COLO668 (cell line): Measurements from ENCODE around the gene CHML.

Experiments used
- DNase-seq: peaks from one replicate; lab custom pipeline; 2025; ENCODE audit not compliant: unreplicated experiment; lab: John Stamatoyannopoulos, UW

The CHML gene

DNA sequence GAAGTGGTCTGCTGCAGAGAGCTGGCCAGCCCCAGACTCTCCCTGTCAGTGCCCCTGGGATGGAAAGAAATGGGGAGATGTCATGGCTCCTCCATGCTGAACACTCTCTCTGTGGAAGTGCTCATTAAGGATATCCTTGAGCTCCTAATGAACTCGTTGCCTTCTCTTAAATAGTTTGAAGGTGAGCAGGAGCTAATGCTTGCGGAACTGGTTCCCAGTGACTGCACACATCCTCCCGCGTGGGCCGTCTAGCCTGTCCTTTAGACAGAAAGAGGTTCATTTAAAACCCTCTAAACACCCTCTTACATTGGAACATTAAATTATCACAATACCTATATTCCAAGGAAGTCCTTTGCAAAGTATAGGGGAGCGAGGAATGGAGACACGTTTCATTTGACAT, 6.0 kb upstream of the CHML start:
- DNase-seq, result no peak

DNA sequence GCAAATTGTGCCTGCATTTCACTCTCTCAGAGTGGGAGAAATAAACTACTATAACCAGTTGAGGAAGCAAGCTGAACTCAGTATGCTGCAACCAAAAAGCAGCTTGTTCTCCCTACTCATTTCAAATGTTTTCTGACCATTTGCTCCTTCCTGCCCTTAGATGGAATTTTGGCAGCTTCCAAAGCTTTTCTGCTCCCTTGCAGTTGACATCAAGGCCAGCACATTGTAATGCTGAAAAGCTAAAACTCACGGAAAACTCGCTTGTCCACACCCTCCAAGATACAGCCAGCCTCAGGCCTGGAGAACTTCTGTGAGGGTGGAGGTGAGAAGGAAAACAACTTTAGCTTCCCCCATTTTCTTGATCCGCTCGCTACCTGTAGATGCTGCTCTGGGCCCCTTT, 5.0 kb upstream of the CHML start:
- DNase-seq, result no peak

DNA sequence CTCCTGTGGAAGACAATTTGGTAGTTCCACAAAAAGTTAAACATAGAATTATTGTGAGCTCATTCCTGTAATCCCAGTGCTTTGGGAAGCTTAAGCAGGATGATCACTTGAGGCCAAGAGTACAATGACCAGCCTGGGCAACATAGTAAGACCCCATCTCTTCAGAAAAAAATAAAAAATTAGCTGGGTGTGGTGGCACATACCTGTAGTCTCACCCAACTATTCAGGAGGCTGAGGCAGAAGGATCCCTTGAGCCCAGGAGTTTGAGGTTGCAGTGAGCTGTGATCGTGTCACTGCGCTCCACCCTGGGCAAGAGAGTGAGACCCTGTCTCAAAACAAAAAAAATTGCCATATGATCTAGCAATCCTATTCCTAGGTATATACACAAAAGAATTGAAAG, 4.1 kb upstream of the CHML start:
- no peak for DNase-seq

DNA sequence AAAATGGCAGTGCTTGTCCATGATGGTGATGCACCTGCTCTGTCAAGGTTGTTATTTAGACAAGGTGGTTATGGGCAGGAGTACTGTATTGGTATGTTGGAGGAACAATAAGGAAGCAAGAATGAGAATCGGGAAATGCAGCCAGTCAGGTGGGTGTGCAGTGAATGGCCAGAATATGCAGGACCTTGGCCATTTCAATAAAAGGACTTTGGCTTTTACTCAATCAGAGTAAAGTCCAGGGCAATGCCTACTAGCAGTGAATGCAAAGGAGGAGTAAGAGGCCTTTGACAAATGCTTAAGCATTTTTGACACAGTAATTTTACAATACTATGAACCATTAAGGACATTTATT, 2.4 kb upstream of the CHML start:
- no peak for DNase-seq

DNA sequence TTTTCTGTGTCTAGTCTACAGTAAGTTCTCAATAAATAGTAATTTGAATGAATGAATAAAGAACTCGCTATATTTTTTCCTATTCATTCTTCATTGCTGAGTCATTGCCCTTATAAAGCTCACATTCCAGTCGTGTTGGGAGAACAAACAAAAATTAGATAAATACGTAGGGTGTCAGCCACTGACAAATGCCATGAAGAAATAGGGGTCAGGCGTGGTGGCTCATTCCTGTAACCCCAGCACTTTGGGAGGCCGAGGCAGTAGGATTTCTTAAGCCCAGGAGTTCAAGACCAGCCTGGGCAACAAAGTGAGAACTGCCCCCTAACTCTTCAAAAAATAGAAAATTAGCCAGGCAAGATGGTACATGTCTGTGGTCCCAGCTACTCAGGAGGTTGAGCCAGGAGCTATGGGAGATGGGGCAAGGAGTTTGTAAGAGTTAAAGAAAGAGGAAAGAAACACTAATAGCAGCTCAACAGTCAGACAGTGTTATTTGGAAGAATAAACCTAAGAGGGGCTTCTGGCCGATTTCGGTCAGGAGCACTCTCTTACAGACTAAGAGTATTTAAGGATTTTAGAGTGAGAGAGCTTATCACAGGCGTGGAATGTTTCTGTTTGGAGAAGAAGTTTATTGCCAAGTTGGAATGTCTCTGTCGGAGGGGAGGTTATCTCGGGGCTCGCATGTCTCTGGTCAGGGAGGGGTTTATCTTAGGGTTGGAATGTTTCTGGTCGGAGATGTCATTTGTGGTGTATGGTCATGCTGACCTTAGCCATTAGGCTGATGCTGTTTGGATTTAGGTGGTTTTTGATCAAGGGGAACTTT, 1.8 kb upstream of the CHML start:
- no peak for DNase-seq

DNA sequence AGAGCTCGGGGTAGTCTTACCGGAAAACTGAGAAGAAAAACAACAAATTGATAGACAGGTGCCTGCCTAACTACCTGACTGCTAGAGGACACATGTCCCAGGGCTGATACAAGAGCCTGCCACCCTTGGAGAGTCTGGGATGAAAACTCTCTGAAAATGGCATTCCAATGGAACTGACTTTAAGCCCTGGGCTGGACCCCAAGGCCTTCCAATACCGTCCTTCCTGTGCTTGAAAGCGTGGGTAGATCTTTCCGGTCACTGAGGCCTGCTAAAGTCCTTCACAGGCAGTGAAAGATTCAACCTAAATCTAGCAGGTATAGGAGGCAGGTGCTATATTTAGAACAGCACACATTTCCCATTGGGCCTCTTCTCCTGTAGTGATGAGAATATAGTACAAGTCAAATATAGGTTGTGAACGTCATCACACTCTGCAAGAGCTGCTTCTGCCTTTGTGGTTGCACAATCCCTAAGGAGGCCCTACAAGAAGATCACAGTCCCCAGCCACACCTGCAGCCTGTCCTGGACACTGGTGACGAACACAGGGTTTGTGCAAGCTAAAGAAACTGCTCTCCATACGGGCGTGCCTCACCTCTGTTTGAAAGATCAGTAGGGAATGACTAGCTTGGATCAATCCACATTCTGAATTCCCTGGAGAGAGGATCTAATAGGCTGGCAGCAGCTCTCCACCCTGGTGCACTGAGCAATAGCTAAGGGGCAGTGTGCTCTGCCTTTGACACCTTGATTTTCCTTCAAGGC, 876 bp upstream of the CHML start:
- DNase-seq, result peak; percentile 32

DNA sequence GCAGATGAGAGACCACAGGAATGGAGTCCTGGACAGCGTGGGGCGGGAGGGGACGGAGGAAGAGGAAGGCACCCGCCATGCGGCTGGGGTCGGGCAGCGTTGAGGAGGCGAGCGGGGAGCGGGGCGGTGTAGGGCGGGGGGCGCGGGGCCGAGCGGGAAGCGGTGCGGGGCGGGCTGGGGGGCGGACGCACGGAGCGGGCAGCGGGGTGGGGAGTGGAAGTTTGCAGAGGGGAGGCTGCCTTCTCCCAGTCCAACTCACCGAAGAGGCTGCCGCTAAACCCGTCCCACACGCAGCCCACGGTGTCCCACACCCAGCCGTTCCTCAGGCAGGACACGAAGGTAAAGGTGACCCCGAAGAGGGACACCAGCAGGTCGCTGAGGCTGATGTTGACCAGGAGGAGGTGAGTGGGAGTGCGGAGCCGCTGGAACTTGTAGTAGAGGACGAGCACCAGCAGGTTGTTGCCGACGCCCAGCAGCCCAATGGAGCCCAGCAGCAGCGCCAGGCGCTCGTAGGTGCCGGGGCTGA, 483 bp downstream of the CHML start:
- DNase-seq, result peak; percentile 61

DNA sequence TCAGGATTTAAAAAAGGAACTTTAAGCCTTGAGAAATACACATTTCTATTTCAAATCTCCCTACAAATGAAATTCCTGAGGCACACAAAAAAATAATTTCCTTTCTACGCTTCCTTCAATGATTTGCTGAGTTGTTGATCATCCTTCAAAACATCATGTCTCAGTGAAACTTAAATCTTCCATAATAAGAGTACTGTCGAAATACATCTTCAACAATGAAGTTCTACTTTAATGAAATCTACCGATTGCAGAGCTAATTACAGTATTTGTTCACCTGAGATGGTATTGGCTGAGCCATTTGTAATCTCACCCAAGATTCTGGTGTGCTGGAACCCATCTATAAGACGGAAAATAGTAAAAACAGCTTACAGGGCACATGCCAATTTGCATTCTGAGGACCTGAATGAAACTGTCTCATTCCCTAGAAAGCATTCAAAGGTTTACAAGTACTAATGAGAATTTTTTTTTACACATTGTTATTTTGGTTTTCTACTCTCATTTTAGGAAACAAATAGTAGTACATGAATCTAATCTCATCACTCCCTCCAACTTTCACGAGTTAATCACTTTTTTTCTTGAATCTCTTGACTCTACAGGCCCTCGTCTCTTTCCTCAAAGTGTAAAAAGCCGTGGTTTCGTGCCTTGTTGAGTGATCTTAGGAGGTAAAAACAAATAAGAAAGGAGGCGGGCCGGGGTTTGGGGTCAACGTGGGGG, 1.1 kb downstream of the CHML start:
- no peak for DNase-seq

DNA sequence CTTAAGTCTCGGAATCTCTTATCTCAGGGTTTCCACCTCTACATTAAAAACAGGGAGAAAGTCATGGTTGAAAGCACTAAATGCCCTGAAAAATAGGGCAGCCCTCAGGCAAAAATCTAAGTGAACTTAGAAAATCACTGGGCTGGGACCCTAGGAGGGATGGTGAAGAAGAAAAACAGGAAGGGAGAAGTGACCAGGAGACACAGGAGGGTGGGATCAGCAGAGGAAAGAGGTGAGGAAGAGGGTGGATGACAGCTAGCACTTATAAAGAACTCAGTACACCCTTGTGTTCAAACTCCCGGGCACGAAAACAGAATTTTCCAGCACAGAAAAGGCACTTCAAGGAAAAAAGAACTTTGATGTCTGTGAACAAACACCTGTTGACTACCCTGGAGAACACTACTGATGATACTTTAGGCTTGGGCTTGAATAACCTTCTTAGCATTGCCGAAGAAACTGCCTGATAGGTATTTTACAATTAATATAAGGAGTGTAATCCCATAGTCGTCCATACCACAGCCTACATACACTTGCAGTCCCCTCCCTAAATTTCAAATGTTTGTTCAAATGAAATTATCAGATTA, 2.0 kb downstream of the CHML start:
- DNase-seq, result no peak

DNA sequence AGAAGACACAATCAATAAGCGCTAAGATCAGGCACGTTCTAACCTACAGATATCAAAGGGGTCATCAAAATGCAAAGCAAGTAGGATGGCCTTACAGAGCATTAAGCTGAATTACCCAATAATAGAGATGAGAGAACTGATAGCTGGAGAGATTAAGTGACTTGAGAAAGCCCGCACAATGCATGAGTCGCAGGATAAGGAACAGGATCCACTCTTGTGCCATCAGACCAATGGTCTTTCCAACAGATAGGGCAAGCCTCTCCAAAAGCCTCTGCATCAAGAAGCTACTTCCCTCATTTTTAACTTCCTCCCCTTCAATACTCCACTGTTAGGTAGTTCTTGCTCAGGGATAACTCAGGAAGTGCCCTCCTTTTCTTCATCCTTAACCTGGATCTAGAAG, 2.6 kb downstream of the CHML start:
- no peak for DNase-seq

DNA sequence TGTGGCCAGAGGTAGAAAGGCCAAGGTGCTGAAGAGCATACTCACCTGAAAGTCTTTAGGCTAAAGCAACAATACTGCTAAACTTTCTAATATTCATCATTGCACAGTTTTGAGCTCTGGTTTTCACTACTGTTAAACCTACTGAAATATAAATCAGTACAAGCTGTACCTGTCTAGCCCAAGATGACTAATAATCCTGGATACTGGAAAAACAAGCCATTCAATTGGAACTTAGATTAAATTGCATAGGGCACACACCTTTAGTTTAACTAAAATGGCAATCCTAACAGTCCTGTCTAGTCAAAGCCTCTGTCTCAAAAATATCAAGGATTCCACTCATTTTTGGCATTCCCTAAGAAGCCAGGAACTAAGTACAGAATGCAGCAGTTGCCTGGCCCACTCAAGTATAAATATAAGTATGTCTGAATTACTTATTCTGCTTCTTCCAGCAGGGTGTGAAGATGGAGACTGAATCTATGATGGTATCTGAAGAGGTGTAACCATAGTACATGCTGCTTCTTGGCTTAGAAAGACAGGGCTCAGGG, 3.1 kb downstream of the CHML start:
- no peak for DNase-seq

DNA sequence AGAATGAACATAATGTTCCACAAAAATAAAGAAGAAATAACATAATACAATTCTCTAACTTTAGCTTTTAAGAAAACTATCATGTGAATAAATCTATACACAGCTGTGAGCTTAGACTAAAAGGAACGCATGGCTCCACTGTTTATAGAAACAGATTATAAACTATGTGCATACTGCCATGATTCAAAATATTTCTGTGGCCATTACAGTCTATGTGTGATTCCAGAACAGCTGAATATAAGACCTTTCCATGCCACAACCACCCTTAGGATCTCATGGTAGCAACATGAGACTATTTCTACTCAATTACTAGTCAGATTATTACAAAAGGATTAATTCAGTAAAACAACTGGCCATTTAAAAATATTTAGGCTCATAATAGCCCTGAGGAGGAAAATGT, 3.9 kb downstream of the CHML start:
- DNase-seq, result no peak

DNA sequence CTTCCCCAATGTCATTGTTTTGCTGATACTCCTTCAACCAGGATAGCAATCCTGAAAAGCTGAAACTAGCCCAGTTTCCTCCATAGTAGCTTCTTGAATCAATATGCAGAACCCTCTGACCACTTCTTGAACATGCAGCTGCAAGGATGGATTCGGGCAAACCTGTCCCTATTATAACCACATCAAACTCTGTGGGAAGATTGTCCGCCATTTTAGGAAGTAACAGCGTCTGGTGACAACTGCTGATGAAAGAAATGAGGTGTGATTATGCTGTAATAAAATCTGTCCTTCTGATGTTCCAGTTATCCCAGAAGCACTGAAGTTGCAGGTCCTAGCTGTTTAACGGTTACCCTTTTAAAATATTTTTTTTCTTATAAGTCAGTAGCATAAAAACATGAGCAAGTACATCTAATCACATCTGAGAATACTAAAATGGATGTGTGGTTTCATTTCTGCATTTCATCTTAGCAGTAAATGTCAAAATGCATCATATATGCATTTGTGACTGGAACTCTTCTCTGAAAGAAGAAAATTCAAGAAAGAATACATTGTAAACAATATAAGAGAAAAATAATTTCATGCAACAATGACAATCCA, 4.5 kb downstream of the CHML start:
- no peak for DNase-seq

DNA sequence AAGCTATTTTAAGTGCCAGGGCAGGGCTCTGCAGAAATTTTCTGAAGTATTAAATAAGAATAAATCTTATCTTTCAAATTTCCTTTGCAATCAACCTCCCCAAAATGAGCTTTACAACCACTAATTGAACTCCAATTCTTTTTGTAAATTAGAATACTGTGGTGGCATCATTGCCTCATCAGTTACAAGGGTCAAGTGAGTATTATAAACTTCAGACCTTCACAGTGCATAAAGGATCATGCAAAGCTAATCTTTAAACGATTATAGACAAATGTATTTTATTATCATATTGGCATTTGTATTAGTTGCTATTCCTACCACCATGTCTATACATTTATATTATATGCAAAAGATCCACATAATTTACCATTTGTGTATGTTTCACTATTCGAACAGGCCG, 7.2 kb downstream of the CHML start:
- no peak for DNase-seq

DNA sequence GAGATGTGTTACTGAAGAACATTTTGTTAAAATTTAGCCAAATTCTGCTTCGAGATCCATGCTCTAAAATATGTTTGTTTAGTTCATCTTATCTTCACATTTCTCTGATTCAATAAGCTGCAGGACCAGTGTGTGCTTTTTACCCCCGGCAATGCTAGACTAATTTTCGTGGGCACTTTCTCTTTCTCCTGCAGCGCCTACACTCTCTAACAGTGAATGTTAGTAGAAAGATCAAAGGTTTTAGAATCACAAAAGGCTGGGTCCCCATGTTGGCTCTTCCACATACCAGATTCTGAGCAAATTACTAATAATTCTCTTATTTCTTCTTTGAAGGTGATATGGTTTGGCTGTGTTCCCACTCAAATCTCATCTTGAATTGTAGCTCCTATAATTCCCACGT, 8.5 kb downstream of the CHML start:
- no peak for DNase-seq

DNA sequence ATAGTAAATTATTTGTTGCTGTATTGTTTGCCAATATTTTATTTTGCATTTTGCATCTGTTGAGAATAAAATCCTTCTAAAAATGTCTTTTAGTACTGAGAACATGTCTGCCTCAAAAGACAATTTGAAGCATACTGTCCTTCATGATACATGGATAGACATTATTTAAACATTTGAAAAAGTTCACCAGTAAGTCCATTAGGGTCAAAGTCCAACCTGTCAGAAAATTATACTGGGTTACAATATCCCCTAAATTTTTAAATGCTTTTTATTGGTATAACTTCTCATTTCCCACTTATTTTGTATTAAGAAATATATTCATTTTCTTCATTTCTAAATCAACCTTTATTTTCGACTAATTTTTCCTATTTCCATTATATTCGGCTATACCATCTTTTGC, 9.3 kb downstream of the CHML start:
- no peak for DNase-seq

DNA sequence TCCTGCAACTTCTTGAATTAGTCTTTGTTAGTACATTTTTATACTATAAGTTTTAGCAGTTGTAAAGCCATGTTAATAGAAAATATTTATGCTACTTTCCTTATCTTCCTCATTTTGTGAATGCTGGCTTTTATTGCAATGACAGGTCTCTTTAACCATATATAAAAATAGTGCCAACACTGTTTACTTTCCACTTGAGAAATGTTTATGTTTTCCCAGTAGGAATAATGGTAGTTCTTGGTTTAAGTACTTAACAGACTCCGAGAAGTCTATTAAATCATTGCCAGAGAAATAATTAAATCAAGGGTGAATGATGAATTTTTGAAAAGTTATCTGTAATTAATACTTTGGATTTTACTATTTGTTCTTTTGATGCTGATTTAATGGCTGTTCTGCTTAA, 9.7 kb downstream of the CHML start:
- no peak for DNase-seq

DNA sequence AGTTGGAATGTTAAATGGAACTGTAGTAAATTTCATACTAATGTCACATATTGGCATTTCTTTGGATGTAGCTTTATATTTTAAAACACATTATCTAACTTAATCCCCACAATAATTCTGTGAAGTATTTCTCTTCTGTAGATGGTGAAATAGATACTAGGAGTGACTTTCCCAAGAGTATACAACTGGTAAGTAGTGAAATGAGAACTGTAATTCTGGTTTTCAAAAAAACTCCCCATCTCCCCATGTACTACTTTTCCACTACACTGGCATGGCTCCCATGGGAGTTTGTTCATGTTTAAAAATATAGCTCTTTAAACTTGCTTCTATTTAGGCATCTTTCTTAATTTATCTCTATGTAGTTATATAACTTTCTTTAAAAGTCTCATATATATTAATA, 10.2 kb downstream of the CHML start:
- DNase-seq, result no peak

DNA sequence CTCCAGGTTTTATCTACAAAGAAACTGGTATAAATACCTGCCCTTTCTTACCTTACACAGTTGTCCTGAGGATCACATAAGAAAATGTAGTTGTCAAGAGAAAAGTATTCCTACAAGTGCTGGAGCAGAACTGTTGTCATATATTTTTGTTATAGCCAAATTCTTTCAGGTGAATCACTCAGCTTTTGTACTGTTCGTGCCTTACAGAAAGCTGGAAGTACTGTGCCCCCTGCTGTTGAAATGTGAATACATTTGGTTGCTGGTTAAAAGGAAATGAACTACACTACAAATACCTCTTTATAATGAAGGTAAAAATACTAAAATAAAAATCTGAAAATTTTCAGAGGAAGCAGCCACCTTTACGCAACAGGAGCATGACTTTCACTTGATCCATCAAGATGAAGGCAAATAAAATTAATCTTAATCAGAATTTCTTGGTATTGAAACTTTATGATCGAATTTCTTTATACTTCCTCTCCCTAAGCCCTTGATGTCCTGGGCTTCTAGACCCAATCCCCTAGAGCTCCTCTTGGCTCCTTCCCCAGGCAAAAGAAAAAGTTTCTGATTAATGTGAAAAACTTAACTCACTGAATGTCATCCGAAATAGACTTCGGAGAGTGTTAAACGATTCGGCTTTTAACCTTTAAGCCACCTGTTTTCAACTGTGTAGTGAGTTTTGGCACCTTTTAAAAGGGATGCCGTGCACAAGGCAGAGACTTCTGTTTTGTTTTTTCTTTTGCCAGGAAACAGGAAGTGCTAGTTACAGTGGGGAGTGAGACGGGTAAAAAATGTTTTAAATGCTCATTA, 12.5 kb downstream of the CHML start:
- DNase-seq, result peak; percentile 36

DNA sequence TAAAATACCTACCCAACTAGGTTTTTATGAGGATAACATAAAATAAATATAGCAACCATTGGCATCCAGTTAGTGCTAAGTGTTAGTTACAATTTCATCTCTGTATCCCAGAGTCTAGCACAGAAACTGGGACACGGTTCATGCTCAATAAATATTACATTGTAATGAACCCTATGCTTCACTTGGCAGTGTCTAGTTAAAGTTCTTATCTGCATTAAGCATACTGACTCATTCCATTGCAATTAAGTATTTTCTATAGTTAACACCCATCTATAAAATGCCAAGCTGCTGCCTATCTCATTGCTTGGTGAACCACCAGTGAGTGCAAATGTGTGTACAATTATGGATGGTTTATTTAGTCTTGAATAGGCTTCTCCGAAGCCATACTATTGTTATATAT, 15.2 kb downstream of the CHML start:
- no peak for DNase-seq
